ENCODE results near the gene ACACA.
"Not testable (repeated sequence)": the region's sequence is repeated elsewhere in the genome, so short reads cannot be mapped to it uniquely, and the experiment has no call there.

The ACACA gene

DNA sequence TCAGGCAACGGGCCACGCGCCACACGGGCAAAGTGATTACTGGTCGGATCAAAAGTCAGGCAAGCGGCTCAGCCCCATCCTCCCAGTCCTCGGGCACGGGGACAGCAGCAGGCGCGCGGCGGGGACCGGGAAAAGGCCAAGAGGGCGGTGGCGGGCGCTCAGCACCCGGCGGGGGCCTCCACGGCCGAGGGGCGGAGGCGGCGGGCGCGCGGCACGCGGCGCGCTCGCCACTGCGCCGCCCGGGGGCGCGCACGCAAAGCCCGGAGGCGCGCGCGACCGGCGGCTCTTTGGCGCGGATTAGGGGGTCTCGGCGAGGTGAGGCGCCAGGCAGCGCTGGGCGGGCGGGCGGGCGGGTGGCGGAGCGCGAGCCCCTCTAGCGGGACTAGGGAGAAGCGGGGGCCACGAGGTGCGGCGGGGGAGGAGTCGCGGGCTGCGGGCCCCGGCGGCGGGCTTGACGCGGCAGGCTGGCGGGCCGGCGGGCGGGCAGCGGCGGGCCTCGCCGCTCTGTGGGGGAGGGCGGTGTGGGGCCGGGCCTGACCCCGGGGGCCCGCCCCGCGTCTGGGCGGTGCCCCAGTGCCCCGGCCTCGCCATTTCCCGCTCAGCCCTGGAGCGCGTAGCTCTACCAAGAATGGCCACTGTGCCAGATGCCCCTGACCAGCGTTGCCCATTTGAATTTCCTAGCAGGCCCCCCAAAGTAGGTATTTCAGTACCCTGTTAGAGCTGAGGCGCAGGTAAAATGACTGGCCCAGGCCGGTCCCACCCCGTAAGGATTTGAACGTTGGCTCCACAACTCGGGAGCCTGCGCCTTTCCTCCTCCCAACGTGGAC is at the start of gene ACACA, which contains the start of gene TADA2A:
Gene ACACA, minus strand, starts transcription at position 202 of the 827 bp plus-strand sequence. CDS start 537 bp downstream, outside the sequence.
Gene TADA2A, plus strand, starts transcription at position 252 of the 827 bp plus-strand sequence. CDS start 4,480 bp downstream, outside the sequence.
- DNase-seq: peak; percentile 74

- DNase-seq: no peak
Measured at GRCh38 chr17:37450112-37450511, 43.5 kb upstream of the ACACA start.

DNA sequence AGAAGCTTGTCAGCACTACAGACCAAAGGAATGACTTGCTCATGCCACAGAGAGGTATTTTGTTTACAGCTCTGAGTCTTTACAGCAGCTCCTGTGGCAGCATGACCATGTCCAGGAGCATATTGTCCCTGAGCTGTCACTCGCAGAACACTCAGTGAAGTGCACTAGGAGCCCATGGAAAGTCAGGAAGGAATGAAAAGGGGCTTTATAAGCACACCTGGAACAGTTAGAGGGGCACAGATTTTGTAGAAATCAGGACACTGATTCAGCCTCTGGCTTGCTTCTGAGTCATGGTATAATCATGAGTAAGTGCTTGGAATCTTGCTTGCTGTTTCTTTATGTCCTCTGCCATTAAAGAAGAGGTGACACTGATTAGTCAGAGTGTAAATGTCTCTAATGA is 41.0 kb upstream of the ACACA start:
- peak; percentile 56 for DNase-seq

DNA sequence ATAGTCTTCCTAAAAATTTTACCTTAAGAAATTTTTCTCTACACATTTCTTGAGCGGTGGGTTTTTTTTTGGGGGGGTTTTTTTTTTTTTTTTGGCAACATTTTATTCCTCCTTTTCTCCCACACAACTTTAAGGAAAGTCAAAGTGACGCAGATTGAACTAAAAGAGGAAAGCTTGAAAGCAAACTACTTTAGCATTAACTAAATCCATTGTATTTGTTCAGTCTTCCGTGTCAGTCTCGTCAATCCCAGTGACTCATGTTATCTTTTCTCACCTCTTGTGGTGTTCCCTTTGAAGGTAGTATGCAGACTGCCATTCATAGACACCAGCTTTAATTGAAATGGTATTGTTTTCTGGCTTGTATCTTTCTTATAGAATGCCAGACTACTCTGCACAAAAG is 39.4 kb upstream of the ACACA start:
- no peak for DNase-seq

GRCh38 chr17:37441369-37442014 is 34.9 kb upstream of the ACACA start:
- not testable (repeated sequence) for DNase-seq

DNA sequence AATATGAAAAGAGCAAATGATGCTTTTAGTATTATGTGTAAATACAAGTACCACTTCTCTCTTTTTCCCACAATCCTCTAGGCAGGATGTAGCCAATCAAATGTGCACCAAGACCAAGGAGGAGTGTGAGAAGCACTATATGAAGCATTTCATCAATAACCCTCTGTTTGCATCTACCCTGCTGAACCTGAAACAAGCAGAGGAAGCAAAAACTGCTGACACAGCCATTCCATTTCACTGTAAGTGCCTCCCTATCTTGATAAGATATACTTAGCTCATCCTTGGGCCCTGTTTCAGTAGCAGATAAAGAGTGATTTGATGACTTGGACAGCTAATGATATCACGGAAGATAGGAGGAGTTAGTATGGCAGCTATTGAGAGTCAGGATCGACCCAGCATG is 33.8 kb upstream of the ACACA start:
- no peak for DNase-seq

DNA sequence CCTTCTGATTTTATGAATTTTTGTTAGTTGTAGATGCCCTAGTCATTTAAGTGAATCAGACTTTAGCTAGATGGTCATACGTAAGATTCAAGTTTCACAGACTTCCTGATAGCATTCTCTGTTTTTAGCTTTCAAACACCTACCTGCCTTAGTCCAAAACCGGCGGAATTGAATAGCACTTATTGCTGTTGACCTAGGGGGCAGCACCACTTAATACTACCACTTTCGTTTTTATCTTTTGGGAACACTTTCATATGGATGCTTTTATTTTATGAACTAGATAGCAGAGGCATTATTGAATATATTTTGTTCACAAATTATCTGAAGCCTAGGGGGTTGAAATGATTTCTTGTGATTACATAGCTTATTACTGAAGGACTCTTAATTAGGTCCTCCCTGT is 31.5 kb upstream of the ACACA start:
- DNase-seq: no peak

DNA sequence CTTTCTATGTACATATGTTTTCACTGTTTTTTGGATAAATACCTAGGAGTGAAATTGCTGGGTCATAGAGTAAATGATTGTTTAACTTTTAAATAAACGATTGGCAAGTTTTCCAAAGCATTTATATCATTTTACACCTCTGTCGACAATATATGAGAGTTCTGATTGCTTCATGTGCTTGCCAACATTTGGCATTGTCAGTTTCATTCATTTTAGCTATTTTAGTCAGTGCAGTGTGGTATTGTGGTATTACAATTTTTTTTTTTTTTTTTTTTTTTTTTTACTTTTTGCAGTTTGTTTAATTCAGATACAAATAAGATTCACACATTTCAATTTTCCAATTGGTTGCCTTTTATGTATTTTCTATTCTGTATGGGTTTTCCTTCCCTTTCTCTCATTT is 26.0 kb upstream of the ACACA start:
- DNase-seq: no peak

GRCh38 chr17:37430051-37430627 is 23.5 kb upstream of the ACACA start:
- DNase-seq: peak; percentile 51

GRCh38 chr17:37429453-37429852 is 22.8 kb upstream of the ACACA start:
- no peak for DNase-seq

DNA sequence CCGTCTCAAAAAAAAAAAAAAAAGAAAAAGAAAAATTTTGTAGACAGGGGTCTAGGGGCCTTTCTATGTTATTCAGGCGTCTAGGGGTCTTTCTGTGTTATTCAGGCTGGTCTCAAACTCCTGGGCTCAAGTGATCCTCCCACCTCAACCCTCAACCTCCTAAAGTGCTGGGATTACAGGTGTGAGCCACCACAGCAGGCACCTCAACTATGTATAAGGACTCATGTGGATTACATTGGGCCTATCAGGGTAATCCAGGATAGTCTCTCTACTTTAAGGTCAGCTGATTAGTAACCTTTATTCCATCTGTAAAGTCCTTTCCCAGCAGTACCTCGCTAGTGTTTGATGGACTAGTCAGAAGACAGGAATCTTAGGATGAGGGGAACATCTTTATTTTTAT is 22.4 kb upstream of the ACACA start:
- no peak for DNase-seq

DNA sequence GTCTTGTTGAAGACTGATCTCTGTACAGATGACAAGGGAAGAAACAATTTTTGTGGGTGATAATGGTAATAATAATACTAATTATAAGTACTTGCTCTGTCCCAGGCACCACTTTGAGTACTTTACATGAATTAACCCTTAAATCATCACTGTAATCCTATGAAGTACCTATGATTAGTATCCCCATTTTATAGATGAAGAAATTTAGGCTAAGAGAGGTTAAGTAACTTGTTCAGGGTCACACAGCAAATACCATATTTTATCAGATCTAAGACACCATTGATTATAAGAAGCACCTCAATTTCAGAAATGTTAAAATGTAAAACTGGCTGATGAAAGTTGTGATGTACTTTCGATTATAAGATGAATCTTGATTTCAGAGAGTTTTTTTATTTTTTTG is 18.6 kb upstream of the ACACA start:
- DNase-seq: no peak

GRCh38 chr17:37422971-37423625 is 16.5 kb upstream of the ACACA start:
- no peak for DNase-seq

DNA sequence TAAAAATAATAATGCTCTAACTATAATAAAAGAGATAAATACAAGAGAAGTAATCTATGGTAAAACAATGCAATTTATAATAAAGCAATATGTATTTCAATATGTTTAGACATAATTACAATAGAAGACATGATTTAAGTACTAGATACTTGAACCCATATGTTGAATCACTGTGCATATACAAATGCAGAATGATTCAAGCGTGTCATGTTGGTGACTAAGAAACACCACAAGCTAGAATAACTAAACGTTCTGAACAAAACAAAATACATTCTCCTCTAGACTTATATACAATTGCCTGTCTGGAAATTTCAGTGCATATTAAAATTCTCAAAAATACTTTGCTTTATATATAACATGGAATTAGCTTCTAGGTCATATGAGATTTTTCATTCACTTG is 11.2 kb upstream of the ACACA start:
- peak; percentile 38 for DNase-seq

DNA sequence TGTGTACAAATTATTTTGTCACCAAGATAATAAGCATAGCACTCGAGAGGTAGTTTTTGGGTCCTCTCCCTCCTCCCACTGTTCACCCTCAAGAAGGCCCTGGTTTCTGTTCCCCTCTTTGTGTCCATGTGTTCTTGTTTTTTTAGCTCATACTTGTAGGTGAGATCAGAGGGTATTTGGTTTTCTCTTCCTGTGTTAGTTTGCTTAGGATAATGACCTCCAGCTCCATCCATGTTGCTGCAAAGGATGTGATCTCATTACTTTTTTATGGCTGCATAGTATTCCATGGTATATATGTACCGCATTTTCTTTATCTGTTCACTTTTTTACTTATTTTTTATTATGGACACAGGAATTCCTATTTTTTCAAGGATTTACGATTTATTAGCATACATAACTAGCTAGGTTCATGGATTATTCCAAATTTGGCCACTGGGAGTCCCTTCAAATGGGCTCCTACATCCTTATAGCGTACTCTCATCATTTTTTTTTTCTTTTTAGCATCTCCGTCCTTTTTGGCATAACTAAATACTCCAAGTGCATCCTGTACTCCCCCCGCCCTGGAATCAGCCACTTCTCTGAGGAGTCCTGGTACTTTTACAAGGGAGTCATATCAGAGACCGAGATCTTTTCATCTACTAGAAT is 7.4 kb upstream of the ACACA start:
- no peak for DNase-seq

DNA sequence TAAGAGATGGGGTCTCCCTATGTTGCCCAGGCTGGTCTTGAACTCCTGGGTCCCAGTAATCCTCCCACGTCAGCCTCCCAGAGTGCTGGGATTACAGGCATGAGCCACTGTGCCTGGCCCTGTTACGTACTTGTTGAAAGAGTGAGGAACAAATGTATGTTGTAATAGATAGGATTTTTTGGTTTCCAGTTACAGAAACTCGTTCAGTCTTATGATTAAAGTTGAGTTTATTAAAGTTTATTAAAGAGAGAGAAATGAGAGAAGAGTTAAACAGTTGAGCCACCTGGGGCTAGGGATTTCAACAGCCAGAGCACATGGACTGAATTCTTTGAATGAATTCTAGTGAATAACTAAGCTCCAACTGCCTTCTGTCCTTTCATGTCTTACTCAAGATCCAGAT is 3.7 kb upstream of the ACACA start:
- DNase-seq: no peak

GRCh38 chr17:37408145-37408479 is 1.5 kb upstream of the ACACA start:
- not testable (repeated sequence) for DNase-seq

DNA sequence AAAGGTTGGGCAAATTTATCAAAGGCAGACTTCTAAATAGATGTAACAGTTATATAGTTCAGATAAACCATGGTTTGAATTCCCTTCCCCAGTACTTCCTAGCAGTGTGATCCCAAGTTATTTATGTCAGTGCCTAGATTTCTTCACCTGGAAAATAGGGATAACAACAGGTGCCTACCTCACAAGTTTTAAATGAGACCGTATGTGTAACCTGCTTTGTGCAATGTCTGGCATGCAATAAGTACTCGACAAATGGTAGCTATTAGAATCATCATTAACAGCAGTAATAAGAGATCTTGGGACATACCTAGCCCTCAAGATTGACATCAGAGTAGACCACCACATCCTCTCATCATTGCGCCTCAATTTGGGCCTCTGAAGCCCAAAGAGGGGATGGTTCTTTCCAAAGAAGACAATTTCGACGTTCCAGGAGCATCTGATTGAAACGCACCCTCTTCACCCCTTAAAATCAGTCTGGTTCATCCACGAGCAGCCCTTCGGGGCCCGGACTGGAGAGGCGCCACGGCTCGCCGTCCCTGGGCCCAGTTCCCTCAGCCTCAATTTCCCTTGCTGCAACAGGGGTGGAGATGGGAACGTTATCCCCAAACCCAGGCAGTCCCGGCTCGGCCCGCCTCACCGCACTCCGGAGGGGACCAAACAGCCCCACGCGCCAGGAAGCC is 541 bp downstream of the ACACA start:
- DNase-seq: peak; percentile 8

- not testable (repeated sequence) for DNase-seq
Measured at GRCh38 chr17:37405522-37405921, 1.1 kb downstream of the ACACA start.

DNA sequence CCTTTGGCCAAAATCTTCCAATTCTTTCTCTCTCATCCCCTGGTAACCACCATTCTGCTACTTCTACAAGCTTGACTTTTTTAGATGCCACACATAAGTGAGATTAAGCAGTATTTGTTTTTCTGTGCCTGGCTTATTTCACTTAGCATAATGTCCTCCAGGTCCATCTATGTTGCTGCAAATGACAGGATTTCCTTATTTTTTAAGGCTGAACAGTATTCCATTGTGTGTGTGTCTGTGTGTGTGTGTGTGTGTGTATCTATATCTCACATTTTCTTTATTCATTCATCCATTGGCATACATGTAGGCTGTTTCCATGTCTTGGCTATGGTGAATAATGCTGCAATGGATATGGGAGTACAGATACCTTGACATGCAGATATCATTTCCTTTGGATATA is 6.1 kb downstream of the ACACA start:
- no peak for DNase-seq

- DNase-seq: peak; percentile 10
Measured at GRCh38 chr17:37399265-37399803, 7.3 kb downstream of the ACACA start.

DNA sequence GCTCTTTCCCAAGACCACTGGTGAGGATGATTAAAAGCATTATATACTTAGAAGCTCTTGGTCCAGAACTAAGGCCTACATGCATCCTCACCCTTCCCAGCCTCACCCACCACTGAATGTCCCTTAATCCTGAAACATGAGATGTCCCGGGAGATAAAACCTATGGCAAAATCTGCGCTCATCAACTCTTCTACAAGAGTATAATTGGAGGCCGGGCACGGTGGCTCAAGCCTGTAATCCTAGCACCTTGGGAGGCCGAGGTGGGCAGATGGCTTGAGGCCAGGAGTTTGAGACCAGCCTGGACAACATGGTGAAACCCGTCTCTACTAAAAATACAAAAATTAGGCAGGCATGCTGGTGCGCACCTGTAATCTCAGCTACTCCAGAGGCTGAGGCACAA is 13.3 kb downstream of the ACACA start:
- no peak for DNase-seq
